ENCODE results near the gene ALDH3A2.
"Not testable (repeated sequence)": the region's sequence is repeated elsewhere in the genome, so short reads cannot be mapped to it uniquely, and the experiment has no call there.

Gene ALDH3A2

DNA sequence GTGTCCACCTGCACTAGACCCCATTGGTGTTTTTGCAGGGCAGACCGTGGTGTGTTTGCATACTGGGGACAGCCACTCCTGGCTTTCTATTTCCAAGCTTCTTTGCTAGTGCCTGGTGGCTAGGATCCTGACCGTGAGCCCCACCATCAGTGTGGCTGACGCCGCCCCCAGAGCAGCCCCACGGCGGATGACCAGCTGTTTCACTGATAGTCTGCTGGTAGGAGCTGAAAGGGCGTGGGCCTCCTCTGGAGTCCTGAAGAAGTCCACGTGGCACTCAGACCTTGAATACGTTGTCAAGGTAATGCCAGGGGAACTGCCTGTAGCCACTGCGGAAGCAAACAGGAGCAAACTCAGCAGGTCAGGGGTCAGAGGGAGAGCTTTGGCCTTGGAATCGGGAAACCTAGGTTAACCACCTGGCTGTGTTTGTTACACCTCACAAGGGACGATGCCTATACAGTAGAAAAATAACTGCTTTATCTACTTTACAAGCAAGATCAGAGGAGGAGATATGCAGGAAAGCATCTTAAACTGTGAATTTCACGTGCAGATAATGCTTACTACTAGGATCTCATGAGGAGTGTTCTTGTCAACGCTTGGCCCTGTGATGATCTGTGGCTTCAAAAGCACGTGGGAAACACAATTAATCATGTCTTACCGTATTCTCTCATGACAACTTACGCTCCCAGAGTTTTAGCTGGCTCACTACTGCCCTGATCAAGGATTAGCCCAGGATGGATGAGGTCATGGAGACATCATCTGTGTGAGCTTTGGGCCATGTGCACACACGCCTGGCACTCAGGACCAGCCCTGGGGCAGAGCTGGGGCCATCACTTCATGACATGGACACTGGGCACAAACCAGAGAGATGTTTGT lies 30.3 kb downstream of the ALDH3A2 start:
- DNase-seq (ENCODE audit: low read depth): no peak

GRCh38 chr17:19683117-19683516 lies 34.6 kb downstream of the ALDH3A2 start:
- no peak for DNase-seq (ENCODE audit: low read depth)

DNA sequence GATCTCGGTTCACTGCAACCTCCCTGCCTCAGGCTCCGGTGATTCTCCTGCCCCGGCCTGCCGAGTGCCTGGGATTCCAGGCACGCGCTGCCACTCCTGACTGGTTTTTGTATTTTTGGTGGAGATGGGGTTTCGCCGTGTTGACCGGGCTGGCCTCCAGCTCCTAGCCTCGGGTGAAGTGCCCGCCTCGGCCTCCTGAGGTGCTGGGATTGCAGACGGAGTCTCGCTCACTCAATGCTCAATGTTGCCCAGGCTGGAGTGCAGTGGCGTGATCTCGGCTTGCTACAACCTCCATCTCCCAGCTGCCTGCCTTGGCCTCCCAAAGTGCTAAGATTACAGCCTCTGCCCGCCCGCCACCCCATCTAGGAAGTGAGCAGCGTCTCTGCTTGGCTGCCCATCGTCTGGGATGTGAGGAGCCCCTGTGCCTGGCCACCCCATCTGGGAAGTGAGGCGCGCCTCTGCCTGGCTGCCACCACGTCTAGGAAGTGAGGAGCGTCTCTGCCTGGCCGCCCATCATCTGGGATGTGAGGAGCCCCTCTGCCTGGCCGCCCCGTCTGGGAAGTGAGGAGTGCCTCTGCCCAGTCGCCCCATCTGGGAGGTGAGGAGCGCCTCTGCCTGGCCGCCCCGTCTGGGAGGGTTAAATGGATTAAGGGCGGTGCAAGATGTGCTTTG lies 36.5 kb downstream of the ALDH3A2 start:
- DNase-seq (ENCODE audit: low read depth): not testable (repeated sequence)

DNA sequence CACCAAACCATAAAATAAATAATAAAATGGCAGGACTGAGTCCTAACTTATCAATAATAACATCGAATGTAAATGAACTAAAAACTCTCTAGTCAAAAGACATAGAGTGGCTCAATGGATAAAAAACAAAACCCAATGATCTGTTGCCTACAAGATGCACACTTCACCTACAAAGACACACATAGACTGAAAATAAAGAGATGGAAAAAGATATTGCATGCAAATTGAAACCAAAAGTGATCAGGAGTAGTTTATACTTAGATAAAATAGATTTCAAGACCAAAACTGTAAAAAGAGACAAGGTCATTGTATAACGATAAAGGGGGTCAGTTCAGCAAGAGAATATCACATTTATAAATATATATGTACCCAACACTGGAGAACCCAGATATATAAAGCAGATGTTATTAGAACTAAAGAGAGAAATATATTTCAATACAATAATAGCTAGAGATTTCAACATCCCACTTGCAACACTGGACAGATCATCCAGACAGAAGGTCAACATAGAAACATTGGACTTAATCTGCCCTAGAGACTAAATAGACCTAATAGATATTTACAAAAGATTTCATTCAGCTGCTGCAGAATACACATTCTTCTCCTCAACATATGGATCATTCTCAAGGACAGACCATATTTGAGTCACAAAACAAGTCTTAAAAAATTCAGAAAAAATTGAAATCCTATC lies 38.0 kb downstream of the ALDH3A2 start:
- DNase-seq (ENCODE audit: low read depth): no peak

- no peak for DNase-seq (ENCODE audit: low read depth)
Observed at GRCh38 chr17:19702217-19702641, 53.7 kb downstream of the ALDH3A2 start.

DNA sequence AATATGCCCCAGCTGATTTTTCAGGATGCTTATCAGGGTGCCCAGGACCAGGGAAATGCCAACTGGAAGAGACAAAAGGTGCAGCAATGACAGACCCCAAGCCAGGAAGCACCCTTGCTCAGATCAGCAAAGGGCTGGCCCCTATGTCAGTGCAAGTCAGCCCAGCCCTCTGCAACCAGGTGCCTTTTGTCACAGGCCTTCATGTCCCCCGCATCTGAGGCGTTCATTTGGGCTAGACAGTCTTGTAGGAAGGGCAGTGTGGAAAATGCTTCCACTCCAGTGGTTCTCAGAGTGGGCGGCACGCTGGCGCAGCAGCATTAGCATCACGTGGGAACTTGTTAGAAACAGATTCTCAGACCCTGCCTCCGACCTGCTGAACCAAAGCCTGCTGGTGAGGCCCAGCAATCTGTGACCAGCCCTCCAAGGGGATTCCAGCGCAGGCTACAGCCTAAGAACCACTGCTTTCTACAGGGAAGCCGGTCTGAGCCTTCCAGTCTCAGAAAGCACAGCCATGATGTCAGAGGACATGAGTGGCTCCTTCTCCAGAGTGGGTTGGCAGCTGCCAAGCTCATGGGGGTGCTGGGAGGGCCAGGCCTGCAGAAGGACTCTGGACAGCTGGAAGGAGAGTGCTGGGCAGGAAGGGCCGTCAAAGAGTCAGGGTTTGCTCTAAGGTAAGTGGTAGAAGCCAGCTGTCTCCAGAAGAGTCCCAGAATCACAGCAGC lies 54.7 kb downstream of the ALDH3A2 start:
- no peak for DNase-seq (ENCODE audit: low read depth)

DNA sequence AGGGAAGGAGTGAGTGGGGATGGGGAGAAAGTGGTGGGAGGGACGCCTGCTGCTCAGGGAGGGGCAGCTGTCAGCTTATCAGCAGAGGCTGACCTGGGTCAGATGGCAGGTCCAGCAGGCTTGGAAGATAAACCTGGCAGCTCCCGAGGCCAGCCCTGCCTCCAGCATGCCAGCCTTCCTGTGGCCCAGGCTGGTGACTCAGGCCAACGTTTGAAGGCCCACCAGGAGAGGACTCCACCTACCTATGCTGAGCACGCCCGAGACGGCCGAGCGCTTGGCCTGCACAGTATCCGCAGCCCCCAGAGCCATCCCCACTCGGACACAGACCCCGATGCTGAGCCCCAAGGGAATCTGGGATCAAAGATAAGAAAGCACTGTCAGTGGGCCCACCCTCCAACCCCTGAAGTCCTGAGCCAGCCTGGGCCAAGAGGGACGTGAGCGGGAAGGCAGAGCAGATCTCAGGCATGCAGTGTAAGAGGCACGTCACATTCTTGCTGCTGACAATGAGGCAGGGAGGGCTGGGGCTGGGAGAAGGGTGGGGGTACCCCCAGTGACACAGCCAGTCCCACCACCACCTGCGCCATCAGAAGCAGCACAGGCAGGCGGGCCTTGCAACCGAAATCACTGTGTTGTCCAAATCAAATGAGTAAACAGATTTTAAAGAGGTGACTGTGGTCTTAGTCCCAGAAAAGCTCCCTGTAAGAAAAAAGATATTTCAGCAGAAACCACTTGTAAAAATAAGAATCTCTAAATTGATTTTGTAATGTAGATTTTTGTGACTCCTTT lies 55.5 kb downstream of the ALDH3A2 start:
- no peak for DNase-seq (ENCODE audit: low read depth)

DNA sequence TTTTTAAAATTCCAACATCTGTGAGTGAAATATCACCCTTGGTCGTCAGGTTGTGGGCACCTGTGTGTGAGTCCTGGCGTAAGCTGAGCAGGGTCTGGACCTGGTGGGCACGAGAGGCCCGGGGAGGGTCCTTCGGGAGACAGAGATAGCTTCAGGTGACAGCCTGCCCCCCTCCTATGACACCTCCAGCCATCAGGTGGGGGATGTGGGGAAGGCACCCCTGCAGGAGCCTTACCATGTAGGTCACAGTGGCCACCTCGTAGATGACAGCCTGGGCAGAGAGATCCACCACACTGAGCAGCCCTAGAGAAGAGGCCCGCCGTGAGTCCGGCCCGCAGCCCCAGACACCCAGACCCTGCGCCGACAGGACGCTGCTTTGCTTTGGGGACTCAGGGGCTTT lies 56.6 kb downstream of the ALDH3A2 start:
- DNase-seq (ENCODE audit: low read depth): no peak

- DNase-seq (ENCODE audit: low read depth): no peak
Observed at GRCh38 chr17:19705771-19706770, 57.5 kb downstream of the ALDH3A2 start.

GRCh38 chr17:19706791-19707727 lies 58.5 kb downstream of the ALDH3A2 start:
- DNase-seq (ENCODE audit: low read depth): no peak

- no peak for DNase-seq (ENCODE audit: low read depth)
Observed at GRCh38 chr17:19707728-19708221, 59.2 kb downstream of the ALDH3A2 start.

DNA sequence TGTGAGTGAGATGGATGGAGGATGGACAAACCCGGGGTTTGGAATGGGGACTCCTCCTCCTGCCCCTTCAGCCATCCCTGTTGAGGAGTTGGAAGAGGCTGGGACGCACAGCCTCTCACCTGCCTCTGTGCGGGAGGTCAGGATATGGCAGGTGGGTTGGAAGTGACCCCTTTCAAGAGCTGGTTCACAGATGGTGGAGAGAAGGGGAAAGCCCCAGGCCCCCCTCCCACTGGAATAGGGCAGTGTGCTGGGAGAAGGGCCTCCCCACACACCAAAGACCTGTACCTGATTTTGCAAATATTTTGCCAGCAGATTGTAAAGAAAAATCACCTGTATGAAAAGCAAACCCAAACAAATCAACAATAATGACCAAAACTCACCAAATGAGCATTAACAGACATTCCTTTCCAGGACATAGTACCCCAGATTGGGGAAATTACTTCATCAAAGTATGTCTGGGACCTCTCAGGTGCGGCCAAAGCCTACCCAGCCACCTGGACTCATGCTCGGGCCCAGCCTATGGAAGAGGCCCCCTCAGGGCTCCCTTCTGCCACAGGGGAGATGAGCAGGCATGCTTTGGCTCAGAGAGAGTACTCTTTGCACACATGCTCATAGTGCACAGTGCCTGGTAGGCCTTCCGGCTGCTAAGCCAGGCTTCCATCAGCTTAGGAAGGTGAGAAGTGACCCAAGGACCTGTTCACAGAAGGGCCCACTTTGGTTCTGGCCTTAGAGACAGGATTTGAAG lies 60.1 kb downstream of the ALDH3A2 start:
- DNase-seq (ENCODE audit: low read depth): no peak

GRCh38 chr17:19709841-19710240 lies 61.3 kb downstream of the ALDH3A2 start:
- no peak for DNase-seq (ENCODE audit: low read depth)

DNA sequence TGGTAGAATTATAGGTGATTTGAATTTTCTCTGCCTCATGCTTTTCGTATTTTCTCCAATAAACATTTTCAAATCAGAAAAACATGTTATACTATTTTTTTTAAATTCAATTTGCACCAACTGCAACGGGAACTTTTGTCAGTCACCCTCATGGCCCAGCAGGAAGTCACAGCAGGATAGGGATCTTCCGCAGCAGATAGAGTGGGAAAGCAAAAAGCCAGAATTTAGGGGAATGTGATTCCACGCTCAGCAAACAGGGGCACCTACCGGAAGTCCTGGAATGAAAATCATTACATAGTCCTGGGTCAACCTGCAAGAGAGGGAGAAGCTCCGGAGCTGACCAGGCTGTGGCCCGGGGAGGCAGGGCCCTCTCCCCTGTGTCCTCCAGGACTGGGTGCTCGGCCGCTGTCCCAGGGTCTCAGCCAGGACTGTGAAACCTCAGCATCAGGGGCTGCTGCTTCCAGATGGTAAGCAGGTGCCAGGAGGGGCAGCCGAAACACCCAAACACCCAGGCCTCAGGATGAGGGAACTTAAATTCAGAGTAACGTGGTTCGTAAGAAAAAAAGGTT lies 64.0 kb downstream of the ALDH3A2 start:
- no peak for DNase-seq (ENCODE audit: low read depth)

DNA sequence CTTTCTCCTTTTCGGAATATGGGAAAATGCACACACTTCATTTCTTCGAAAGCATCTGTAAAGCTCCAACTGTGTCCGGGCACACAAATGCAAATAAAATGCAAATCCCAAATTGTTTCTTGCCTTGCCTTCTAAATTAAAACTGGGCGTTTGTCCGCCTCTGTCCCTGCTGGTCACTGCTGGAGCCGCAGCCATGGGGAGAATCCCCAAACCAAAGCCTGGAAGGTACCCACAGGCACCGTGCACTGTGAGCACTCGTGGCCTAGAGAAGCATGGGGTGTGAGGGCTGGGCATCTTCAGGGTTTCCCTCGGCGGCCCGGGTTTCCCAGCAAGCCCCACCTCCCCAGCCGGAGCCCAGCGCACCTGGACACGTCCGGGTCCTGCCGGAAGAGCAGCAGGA lies 64.9 kb downstream of the ALDH3A2 start:
- no peak for DNase-seq (ENCODE audit: low read depth)

DNA sequence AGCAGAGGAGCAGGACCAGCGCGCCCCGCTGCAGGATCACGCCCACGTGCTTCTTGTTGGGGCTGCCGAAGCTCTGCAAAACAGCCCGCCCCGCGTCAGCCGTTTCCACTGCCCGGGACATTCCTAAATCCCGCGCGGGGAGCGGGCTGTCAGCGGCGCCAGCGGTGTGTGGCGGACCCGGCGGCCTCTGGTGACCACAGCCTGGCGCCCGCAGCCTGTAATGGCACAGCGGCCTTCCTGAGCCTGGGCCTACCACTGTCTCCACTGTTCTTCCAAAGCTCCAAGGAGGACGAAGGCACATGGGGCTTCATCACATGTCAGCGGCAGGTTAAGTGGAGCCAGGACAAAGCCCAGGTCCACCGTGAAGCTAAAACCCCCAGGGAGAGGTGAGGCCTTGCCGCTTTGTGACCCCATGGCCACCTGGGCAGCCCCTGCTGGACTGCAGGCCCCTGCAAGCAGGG lies 65.4 kb downstream of the ALDH3A2 start:
- DNase-seq (ENCODE audit: low read depth): no peak

GRCh38 chr17:19714542-19715411 lies 66.2 kb downstream of the ALDH3A2 start:
- no peak for DNase-seq (ENCODE audit: low read depth)

Data from T-helper 22 cell (primary cell).